Measurements from ENCODE around the gene NAPSA.

The NAPSA gene

DNA sequence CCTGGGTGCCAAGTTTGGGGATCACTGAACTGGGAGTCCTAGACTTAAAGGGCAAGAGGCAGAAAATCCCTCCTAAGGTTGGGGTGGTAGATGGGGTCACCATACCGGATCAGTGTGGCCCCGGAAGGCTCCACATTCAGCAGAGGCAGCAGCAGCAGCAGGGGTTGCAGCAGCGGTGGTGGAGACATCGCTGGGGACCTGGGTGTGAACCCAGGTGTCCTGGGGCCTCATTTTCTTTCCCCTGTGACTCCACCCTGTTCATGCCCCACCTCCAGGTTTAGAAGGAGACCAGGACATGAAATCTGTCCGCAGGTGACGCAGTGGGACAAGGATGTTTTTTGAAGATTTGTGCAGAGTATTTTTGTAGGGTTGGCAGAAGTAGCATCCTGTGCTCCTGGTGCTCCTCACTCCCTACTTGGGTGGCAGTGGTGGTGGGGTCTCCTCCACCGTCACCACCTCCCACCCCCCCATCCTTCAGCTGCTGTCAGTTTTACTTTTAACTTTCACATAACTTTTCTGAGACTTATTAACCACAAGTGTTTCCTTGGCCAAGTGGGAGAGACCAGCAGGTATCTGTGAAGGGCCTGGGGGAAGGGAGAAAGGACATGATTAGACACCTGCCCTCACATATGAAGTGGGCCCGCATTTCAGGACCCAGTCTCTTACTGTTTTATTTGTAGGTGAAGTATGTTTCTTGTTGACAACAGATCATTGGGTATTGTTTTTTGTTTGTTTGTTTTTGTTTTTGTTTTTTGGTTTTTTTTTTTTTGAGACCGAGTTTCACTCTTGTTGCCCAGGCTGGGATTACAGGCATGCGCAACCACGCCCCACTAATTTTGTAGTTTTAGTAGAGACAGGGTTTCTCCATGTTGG lies at the start of gene NAPSA:
Gene NAPSA, minus strand, starts transcription at position 206 of the 873 bp plus-strand sequence. Its CDS starts 18 bp downstream, at position 188.
- DNase-seq: no peak
- H3K36me3 ChIP-seq: no peaks in the 10 kb centered on the region
- H3K27me3 ChIP-seq (ENCODE audit: insufficient read depth, low read depth, severe bottlenecking): no peaks in the 10 kb centered on the region
- H3K9me3 ChIP-seq (ENCODE audit: severe bottlenecking): no peaks in the 10 kb centered on the region
- TF ChIP-seq CTCF (IDR thresholded peaks at IDR 0.05; ENCODE audit: low read depth, low read length): no peak
- no peak within 1 kb of the TSS for H3K4me3 ChIP-seq (ENCODE audit: low read depth, low read length)
- H3K27ac ChIP-seq: no peak within 1 kb of the TSS

GRCh38 chr19:50413531-50413930 lies 48.1 kb upstream of the NAPSA start:
- Histone ChIP-seq H3K36me3 (peaks cover 47% of the 10 kb centered on the region), H3K9me3 (ENCODE audit: severe bottlenecking) (no peaks in the 10 kb centered on the region), H3K27ac (no peak overlapping the region), H3K27me3 (ENCODE audit: insufficient read depth, low read depth, severe bottlenecking) (no peaks in the 10 kb centered on the region), H3K4me3 (ENCODE audit: low read depth, low read length) (no peak overlapping the region)
- no peak for DNase-seq
- no peak for TF ChIP-seq CTCF (IDR thresholded peaks at IDR 0.05; ENCODE audit: low read depth, low read length)

- H3K9me3 ChIP-seq (ENCODE audit: severe bottlenecking): no peaks in the 10 kb centered on the region
- H3K27me3 ChIP-seq (ENCODE audit: insufficient read depth, low read depth, severe bottlenecking): no peaks in the 10 kb centered on the region
- no peak for TF ChIP-seq CTCF (IDR thresholded peaks at IDR 0.05; ENCODE audit: low read depth, low read length)
- no peak overlapping the region for H3K4me3 ChIP-seq (ENCODE audit: low read depth, low read length)
- H3K36me3 ChIP-seq: peaks cover 47% of the 10 kb centered on the region
- no peak overlapping the region for H3K27ac ChIP-seq
- DNase-seq: no peak
Measured at GRCh38 chr19:50413096-50413495, 47.7 kb upstream of the NAPSA start.

GRCh38 chr19:50412419-50412818 lies 47.0 kb upstream of the NAPSA start:
- Histone ChIP-seq H3K9me3 (ENCODE audit: severe bottlenecking) (no peaks in the 10 kb centered on the region), H3K36me3 (peaks cover 51% of the 10 kb centered on the region), H3K27me3 (ENCODE audit: insufficient read depth, low read depth, severe bottlenecking) (no peaks in the 10 kb centered on the region), H3K4me3 (ENCODE audit: low read depth, low read length) (no peak overlapping the region), H3K27ac (no peak overlapping the region)
- TF ChIP-seq CTCF (IDR thresholded peaks at IDR 0.05; ENCODE audit: low read depth, low read length): no peak
- DNase-seq: no peak

DNA sequence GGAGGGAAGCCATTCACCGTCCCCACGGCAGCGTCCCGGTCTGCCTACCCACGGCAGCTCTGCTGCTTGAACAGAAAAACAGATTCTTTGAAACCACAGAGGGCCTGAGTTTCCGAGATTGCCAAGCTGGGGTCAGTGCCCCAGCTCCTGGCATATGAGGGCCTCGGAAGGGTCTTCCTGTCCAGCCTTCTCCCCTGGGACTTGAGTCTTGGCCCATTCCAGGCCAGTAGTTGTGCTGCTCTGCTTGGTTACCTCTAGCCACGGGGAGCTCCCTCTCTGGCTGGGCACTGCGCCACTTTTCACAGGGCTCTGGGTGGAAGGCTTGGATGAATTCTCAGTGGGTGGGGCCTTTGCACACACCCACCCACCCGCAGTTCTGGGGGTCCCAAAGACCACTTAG lies 44.7 kb upstream of the NAPSA start:
- peaks cover 65% of the 10 kb centered on the region for H3K36me3 ChIP-seq
- H3K4me3 ChIP-seq (ENCODE audit: low read depth, low read length): no peak overlapping the region
- H3K9me3 ChIP-seq (ENCODE audit: severe bottlenecking): no peaks in the 10 kb centered on the region
- no peak for DNase-seq
- no peak overlapping the region for H3K27ac ChIP-seq
- no peaks in the 10 kb centered on the region for H3K27me3 ChIP-seq (ENCODE audit: insufficient read depth, low read depth, severe bottlenecking)
- no peak for TF ChIP-seq CTCF (IDR thresholded peaks at IDR 0.05; ENCODE audit: low read depth, low read length)
